Measurements from ENCODE around the gene POMGNT2.

- TF ChIP-seq CTCF (conservative IDR thresholded peaks at IDR 0.05 in 1 of 2, IDR thresholded peaks at IDR 0.05 in 1 of 2; ENCODE audit: low read depth in 1 of 2, low read length in 2 of 2) (no peak), EZH2 (IDR thresholded peaks at IDR 0.05; ENCODE audit: low read length, missing control alignments) (no peak)
These were observed 19.3 kb downstream of the POMGNT2 start for GRCh38 chr3:43086460-43087165.

Measured in fibroblast of lung (primary cell).